WTC11 (cell line): ENCODE data around the gene CACNA1B. TPM values are rescaled to one million over a fixed set of nuclear protein-coding genes. Genes with fewer than 3 reads are reported as not detected.

Experiments used
- ATAC-seq: fragments of 200-7000 bp; cut with Tn5 transposase; 2 replicates; pipeline ENCODE4 v1.10.0; 2021; ENCODE audit warnings: mild to moderate bottlenecking, moderate library complexity
- CTCF ChIA-PET: fragments of 300-600 bp; sonication (Branson Sonifier 250); formaldehyde crosslinking; loops from one replicate; lab custom pipeline; 2021; ENCODE audit warnings: antibody characterized with exemption; lab: Charles Lee
- POLR2A ChIA-PET: fragments of 350-600 bp; sonication (Branson Sonifier 250); formaldehyde crosslinking; loops from one replicate; lab custom pipeline; 2021; ENCODE audit warnings: antibody characterized with exemption; lab: Charles Lee
- DNase-seq: peaks from one replicate; pipeline ENCODE4 v3.0.0; 2021; ENCODE audit warnings: low spot score
- H3K27ac Mint-ChIP-seq: 2 replicates; pipeline ENCODE4 v1.8.0; 2021; ENCODE audit warnings: mixed read lengths
- H3K27me3 Mint-ChIP-seq: 2 replicates; pipeline ENCODE4 v1.8.0; 2021; ENCODE audit warnings: low read depth, mild to moderate bottlenecking, moderate library complexity, mixed read lengths
- H3K36me3 Mint-ChIP-seq: 2 replicates; pipeline ENCODE4 v1.8.0; 2021; ENCODE audit warnings: mixed read lengths
- H3K4me1 Mint-ChIP-seq: 2 replicates; pipeline ENCODE4 v1.8.0; 2022; ENCODE audit warnings: mixed read lengths
- H3K4me3 Mint-ChIP-seq: 2 replicates; pipeline ENCODE4 v1.8.0; 2021; ENCODE audit warnings: mild to moderate bottlenecking, moderate library complexity, mixed read lengths
- H3K9me3 Mint-ChIP-seq: 2 replicates; pipeline ENCODE4 v1.8.0; 2021; ENCODE audit warnings: mixed read lengths
- ATF6 ChIP-seq: sonication (generic); formaldehyde crosslinking; IDR thresholded peaks from 2 replicates; pipeline ENCODE4 v1.8.1; 2023; ENCODE audit warnings: mild to moderate bottlenecking, missing genetic modification reagents
- CREB1 ChIP-seq: sonication (generic); formaldehyde crosslinking; IDR thresholded peaks from 2 replicates; pipeline ENCODE4 v1.8.0; 2023; ENCODE audit warnings: mild to moderate bottlenecking, missing genetic modification reagents
- ELF4 ChIP-seq: sonication (generic); formaldehyde crosslinking; IDR thresholded peaks from 2 replicates; pipeline ENCODE4 v1.8.1; 2022; ENCODE audit warnings: low read depth, mild to moderate bottlenecking, moderate library complexity, missing genetic modification reagents
- EMX1 ChIP-seq: fragments of 250-450 bp; sonication (Bioruptor Pico); IDR thresholded peaks from 2 replicates; pipeline ENCODE4 v1.8.0; 2021; ENCODE audit warnings: mild to moderate bottlenecking
- ETV6 ChIP-seq: sonication (generic); formaldehyde crosslinking; IDR thresholded peaks from 2 replicates; pipeline ENCODE4 v1.8.1; 2022; ENCODE audit warnings: mild to moderate bottlenecking, missing genetic modification reagents
- GABPB1 ChIP-seq: sonication (generic); formaldehyde crosslinking; IDR thresholded peaks from 2 replicates; pipeline ENCODE4 v1.8.1; 2023; ENCODE audit warnings: mild to moderate bottlenecking, missing genetic modification reagents
- GRHL2 ChIP-seq: fragments of 250-450 bp; sonication (Bioruptor Pico); IDR thresholded peaks from 2 replicates; pipeline ENCODE4 v1.8.0; 2022; ENCODE audit warnings: mild to moderate bottlenecking, moderate library complexity; ENCODE audit not compliant: insufficient replicate concordance, severe bottlenecking
- JUN ChIP-seq: sonication (generic); formaldehyde crosslinking; IDR thresholded peaks from 2 replicates; pipeline ENCODE4 v1.8.0; 2023; ENCODE audit warnings: mild to moderate bottlenecking, missing genetic modification reagents
- KAT7 ChIP-seq: sonication (generic); formaldehyde crosslinking; IDR thresholded peaks from 2 replicates; pipeline ENCODE4 v1.8.1; 2023; ENCODE audit warnings: missing genetic modification reagents, mild to moderate bottlenecking, borderline replicate concordance
- NFATC4 ChIP-seq: fragments of 250-450 bp; sonication (Bioruptor Pico); IDR thresholded peaks from 2 replicates; pipeline ENCODE4 v1.9.0; 2021; ENCODE audit warnings: mild to moderate bottlenecking
- NFE2L1 ChIP-seq: sonication (generic); formaldehyde crosslinking; IDR thresholded peaks from 2 replicates; pipeline ENCODE4 v1.8.1; 2023; ENCODE audit warnings: missing genetic modification reagents
- RORB ChIP-seq: fragments of 250-450 bp; sonication (Bioruptor Pico); IDR thresholded peaks from 2 replicates; pipeline ENCODE4 v1.9.0; 2021; ENCODE audit warnings: mild to moderate bottlenecking
- SMAD3 ChIP-seq: sonication (generic); formaldehyde crosslinking; IDR thresholded peaks from 2 replicates; pipeline ENCODE4 v1.8.0; 2022; ENCODE audit warnings: missing genetic modification reagents, mild to moderate bottlenecking, borderline replicate concordance
- USF1 ChIP-seq: sonication (generic); formaldehyde crosslinking; IDR thresholded peaks from 2 replicates; pipeline ENCODE4 v1.8.0; 2022; ENCODE audit warnings: mild to moderate bottlenecking, missing genetic modification reagents
- ZBTB21 ChIP-seq: sonication (generic); formaldehyde crosslinking; IDR thresholded peaks from 2 replicates; pipeline ENCODE4 v1.8.1; 2023; ENCODE audit warnings: mild to moderate bottlenecking, missing genetic modification reagents, borderline replicate concordance
- ZMAT4 ChIP-seq: fragments of 250-450 bp; sonication (Bioruptor Pico); IDR thresholded peaks from 2 replicates; pipeline ENCODE4 v1.9.0; 2021; ENCODE audit warnings: mild to moderate bottlenecking
- ZNF396 ChIP-seq: fragments of 250-450 bp; sonication (Bioruptor Pico); IDR thresholded peaks from 2 replicates; pipeline ENCODE4 v1.8.0; 2021; ENCODE audit warnings: mild to moderate bottlenecking, moderate library complexity, borderline replicate concordance
- ZNF425 ChIP-seq: fragments of 250-450 bp; sonication (Bioruptor Pico); conservative IDR thresholded peaks from 2 replicates; pipeline ENCODE4 v1.9.0; 2021; ENCODE audit warnings: mild to moderate bottlenecking
- ZNF671 ChIP-seq: fragments of 250-450 bp; sonication (Bioruptor Pico); IDR thresholded peaks from 2 replicates; pipeline ENCODE4 v1.8.0; 2021; ENCODE audit warnings: mild to moderate bottlenecking
- total RNA-seq: library from RNA; stranded (reverse); gene quantifications from 3 replicates; pipeline ENCODE4 v1.2.3, GENCODE V29; 2021
- TF ChIP-seq, protein P1 (sequence below): sonication (generic); formaldehyde crosslinking; IDR thresholded peaks from 2 replicates; pipeline ENCODE4 v1.8.1; 2022; ENCODE audit warnings: low read depth, mild to moderate bottlenecking, moderate library complexity, missing genetic modification reagents, borderline replicate concordance
- TF ChIP-seq, protein P2 (sequence below): sonication (generic); formaldehyde crosslinking; IDR thresholded peaks from 2 replicates; pipeline ENCODE4 v1.8.0; 2022; ENCODE audit warnings: mild to moderate bottlenecking, missing genetic modification reagents

The CACNA1B gene
- total RNA-seq, 1 experiment from 2014 or later = 8.4 TPM

GRCh38 chr9:137963525-137963924 is 85.9 kb downstream of the CACNA1B start (continued):
- TF ChIP-seq ELF4 (CRISPR knock-in tag) (no peak), CREB1 (no peak)

DNA sequence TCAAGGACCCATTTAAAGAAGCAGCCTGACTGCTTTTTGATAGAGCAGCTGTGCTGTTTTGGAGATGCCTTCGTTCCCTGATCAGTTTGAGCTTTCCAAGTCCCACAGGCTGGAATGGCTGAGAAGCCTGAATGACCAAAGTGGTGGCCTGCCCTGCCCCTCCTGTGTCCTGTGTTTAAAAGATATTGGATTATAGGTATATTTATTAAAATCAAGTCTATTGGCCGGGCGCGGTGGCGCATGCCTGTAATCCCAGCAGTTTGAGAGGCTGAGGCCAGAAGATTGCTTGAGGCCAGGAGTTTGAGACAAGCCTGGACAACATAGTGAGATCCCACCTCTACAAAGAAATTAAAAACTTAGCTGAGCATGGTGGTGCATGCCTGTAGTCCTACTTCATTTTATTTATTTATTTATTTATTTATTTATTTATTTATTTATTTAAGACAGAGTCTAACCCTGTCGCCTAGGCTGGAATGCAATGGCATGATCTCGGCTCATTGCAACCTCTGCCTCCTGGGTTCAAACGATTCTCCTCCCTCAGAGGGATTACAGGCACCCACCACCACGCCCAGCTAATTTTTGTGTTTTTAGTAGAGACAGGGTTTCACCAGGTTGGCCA is 87.7 kb downstream of the CACNA1B start:
- Mint-ChIP-seq H3K9me3 (peaks cover 4% of the 10 kb centered on the region), H3K4me3 (no peak overlapping the region)
- POLR2A ChIA-PET = no interaction called here
- ATAC-seq = no peak
- no peak for TF ChIP-seq ATF6 (CRISPR knock-in tag)
- TF ChIP-seq GRHL2 (CRISPR knock-in tag) = no peak
- no peak for TF ChIP-seq NFE2L1 (CRISPR knock-in tag)
- TF ChIP-seq SMAD3 (CRISPR knock-in tag) = no peak
- no peak for TF ChIP-seq ZNF396
- no peak for TF ChIP-seq GABPB1 (CRISPR knock-in tag)
- TF ChIP-seq JUN (CRISPR knock-in tag) = no peak
- TF ChIP-seq, all 79 proteins: peak for 0
- no peak for DNase-seq
- Mint-ChIP-seq H3K27me3 (no peaks in the 10 kb centered on the region), H3K4me1 (no peaks in the 10 kb centered on the region), H3K36me3 (peaks cover 14% of the 10 kb centered on the region), H3K27ac (no peak overlapping the region)
- CTCF ChIA-PET = interaction anchor here (1.2 kb wide), 1 partner anchor 57 kb away, joined by 3 read pairs; no protein-coding TSS in a partner anchor

DNA sequence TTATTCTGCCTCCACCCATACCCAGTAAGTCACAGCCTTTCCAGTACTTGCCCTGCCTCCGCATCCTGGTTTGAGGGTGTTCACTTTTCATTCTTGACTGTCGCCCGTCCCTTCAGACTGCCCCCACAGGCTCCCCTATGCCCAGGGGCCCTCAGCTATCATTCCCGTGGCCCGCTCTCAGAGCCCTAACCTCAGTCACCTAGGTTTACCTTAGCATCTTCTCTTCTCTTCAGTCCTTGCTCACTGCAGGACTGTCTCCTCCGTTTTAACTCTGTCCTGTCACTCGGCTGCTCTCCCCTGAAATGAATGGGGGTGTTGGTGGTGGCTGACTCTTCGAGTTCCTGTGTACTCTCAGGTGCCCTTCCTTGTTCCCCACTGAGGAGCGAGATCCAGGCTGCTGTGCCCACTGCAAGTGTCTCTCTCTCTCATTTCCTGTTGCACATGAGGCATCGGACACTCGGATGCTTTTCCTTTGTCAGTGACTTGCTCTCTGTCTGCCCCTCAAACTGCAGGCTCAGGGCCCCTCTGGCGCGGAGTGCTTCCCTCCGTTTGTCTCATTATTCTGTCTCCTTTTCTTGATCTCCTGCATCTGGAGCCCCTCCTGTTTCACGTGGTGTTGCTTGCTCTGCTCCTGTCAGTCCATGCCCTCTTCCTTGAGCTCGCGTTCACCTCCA is 89.8 kb downstream of the CACNA1B start:
- no peaks in the 10 kb centered on the region for H3K27me3 Mint-ChIP-seq
- CTCF ChIA-PET = interaction anchor here (0.5 kb wide), 1 partner anchor 900 kb away, joined by 3 read pairs; no protein-coding TSS in a partner anchor
- TF ChIP-seq ZNF396 (no peak), ZNF425 (CRISPR knock-in tag) (no peak), ELF4 (CRISPR knock-in tag) (no peak), KAT7 (CRISPR knock-in tag) (no peak), ETV6 (CRISPR knock-in tag) (no peak), RORB (CRISPR knock-in tag) (no peak), NFATC4 (CRISPR knock-in tag) (no peak), NFE2L1 (CRISPR knock-in tag) (no peak), USF1 (CRISPR knock-in tag) (no peak), EMX1 (CRISPR knock-in tag) (no peak), ZMAT4 (CRISPR knock-in tag) (no peak), GRHL2 (CRISPR knock-in tag) (no peak), ZNF671 (CRISPR knock-in tag) (no peak), ZBTB21 (CRISPR knock-in tag) (no peak)
- TF ChIP-seq, protein P1, sequence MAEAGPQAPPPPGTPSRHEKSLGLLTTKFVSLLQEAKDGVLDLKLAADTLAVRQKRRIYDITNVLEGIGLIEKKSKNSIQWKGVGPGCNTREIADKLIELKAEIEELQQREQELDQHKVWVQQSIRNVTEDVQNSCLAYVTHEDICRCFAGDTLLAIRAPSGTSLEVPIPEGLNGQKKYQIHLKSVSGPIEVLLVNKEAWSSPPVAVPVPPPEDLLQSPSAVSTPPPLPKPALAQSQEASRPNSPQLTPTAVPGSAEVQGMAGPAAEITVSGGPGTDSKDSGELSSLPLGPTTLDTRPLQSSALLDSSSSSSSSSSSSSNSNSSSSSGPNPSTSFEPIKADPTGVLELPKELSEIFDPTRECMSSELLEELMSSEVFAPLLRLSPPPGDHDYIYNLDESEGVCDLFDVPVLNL (CRISPR knock-in tag) = no peak
- TF ChIP-seq, protein P2, sequence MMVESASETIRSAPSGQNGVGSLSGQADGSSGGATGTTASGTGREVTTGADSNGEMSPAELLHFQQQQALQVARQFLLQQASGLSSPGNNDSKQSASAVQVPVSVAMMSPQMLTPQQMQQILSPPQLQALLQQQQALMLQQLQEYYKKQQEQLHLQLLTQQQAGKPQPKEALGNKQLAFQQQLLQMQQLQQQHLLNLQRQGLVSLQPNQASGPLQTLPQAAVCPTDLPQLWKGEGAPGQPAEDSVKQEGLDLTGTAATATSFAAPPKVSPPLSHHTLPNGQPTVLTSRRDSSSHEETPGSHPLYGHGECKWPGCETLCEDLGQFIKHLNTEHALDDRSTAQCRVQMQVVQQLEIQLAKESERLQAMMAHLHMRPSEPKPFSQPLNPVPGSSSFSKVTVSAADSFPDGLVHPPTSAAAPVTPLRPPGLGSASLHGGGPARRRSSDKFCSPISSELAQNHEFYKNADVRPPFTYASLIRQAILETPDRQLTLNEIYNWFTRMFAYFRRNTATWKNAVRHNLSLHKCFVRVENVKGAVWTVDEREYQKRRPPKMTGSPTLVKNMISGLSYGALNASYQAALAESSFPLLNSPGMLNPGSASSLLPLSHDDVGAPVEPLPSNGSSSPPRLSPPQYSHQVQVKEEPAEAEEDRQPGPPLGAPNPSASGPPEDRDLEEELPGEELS (CRISPR knock-in tag) = no peak
- TF ChIP-seq, all 79 proteins: peak for 0
- Mint-ChIP-seq H3K4me1 (no peaks in the 10 kb centered on the region), H3K27ac (no peak overlapping the region; the same call in 1 of the 2 replicates), H3K4me3 (no peak overlapping the region), H3K36me3 (peaks cover 10% of the 10 kb centered on the region), H3K9me3 (peaks cover 3% of the 10 kb centered on the region)
- POLR2A ChIA-PET = no interaction called here
- ATAC-seq (no peak), DNase-seq (no peak)
